ENCODE measurements around the gene PLCL2. TPM values are rescaled to one million over a fixed set of nuclear protein-coding genes. Genes with fewer than 3 reads are reported as not detected.

Gene PLCL2
- total and polyA plus RNA-seq, 7 donors, result 4.2 to 32.7 (median 21.9) TPM

GRCh38 chr3:17040990-17041377, 156.2 kb downstream of the PLCL2 start:
- DNase-seq, result no peak
- no peak overlapping the region for H3K27ac ChIP-seq
- no peaks in the 10 kb centered on the region for H3K9me3 ChIP-seq
- H3K27me3 ChIP-seq (ENCODE audit: insufficient read depth in 3 of 3, low read length in 2 of 3), result no peaks in the 10 kb centered on the region
- H3K36me3 ChIP-seq (ENCODE audit: insufficient read depth in 1 of 2, low read depth in 1 of 2), result peaks cover 0 to 12% of the 10 kb centered on the region in 2 donors
- no peak overlapping the region for H3K4me3 ChIP-seq
- H3K4me1 ChIP-seq, result peaks cover 26% of the 10 kb centered on the region
- no peak for ATAC-seq
- WGBS, 3 donors, result 82 to 89% (median 82%) methylated on average over 5 of the region's 5 CpGs
- intact Hi-C loops (cut with DNase I), result loop anchor here (10.0 kb wide), 2 partner anchors 94 to 194 kb away; no protein-coding TSS in a partner anchor
- TF ChIP-seq CTCF (IDR thresholded peaks at IDR 0.05), result no peak

- Histone ChIP-seq H3K36me3 (ENCODE audit: insufficient read depth in 1 of 2, low read depth in 1 of 2) (peaks cover 0 to 12% of the 10 kb centered on the region in 2 donors), H3K4me3 (no peak overlapping the region), H3K9me3 (no peaks in the 10 kb centered on the region), H3K27ac (no peak overlapping the region), H3K27me3 (ENCODE audit: insufficient read depth in 3 of 3, low read length in 2 of 3) (no peaks in the 10 kb centered on the region), H3K4me1 (peaks cover 14% of the 10 kb centered on the region)
- WGBS, 3 donors, result 92 to 97% (median 92%) methylated on average over 2 of the region's 2 CpGs
- ATAC-seq (no peak), DNase-seq (no peak)
- intact Hi-C loops (cut with DNase I), result loop anchor here (10.0 kb wide), 2 partner anchors 90 to 190 kb away; no protein-coding TSS in a partner anchor
- no peak for TF ChIP-seq CTCF (IDR thresholded peaks at IDR 0.05)
These were observed 160.1 kb downstream of the PLCL2 start for GRCh38 chr3:17044855-17045254.

- Histone ChIP-seq H3K36me3 (ENCODE audit: insufficient read depth in 1 of 2, low read depth in 1 of 2) (peaks cover 0 to 12% of the 10 kb centered on the region in 2 donors), H3K27me3 (ENCODE audit: insufficient read depth in 3 of 3, low read length in 2 of 3) (no peaks in the 10 kb centered on the region), H3K9me3 (no peaks in the 10 kb centered on the region), H3K27ac (no peak overlapping the region), H3K4me1 (peaks cover 7% of the 10 kb centered on the region), H3K4me3 (no peak overlapping the region)
- WGBS, 3 donors, result 90 to 92% (median 90%) methylated on average over 7 of the region's 7 CpGs
- no peak for TF ChIP-seq CTCF (IDR thresholded peaks at IDR 0.05)
- ATAC-seq (no peak), DNase-seq (no peak)
- intact Hi-C loops (cut with DNase I), result loop anchor here (10.0 kb wide), 2 partner anchors 89 to 189 kb away; no protein-coding TSS in a partner anchor
These were observed 160.9 kb downstream of the PLCL2 start for GRCh38 chr3:17045705-17046104.

GRCh38 chr3:17046623-17047022, 161.9 kb downstream of the PLCL2 start:
- H3K27ac ChIP-seq, result no peak overlapping the region
- no peak for DNase-seq
- no peak overlapping the region for H3K4me3 ChIP-seq

More at GRCh38 chr3:17046623-17047022, 161.9 kb downstream of the PLCL2 start:
- Histone ChIP-seq H3K9me3 (no peaks in the 10 kb centered on the region), H3K4me1 (peaks cover 4% of the 10 kb centered on the region), H3K36me3 (ENCODE audit: insufficient read depth in 1 of 2, low read depth in 1 of 2) (peaks cover 0 to 12% of the 10 kb centered on the region in 2 donors), H3K27me3 (ENCODE audit: insufficient read depth in 3 of 3, low read length in 2 of 3) (no peaks in the 10 kb centered on the region)
- intact Hi-C loops (cut with DNase I), result loop anchor here (10.0 kb wide), 2 partner anchors 88 to 188 kb away; no protein-coding TSS in a partner anchor
- no peak for TF ChIP-seq CTCF (IDR thresholded peaks at IDR 0.05)
- WGBS, 3 donors, result 70 to 91% (median 72%) methylated on average over 2 of the region's 2 CpGs
- no peak for ATAC-seq
